K562 (cell line): ENCODE results near the gene PRKAG2. TPM values are rescaled to one million over a fixed set of nuclear protein-coding genes. Genes with fewer than 3 reads are reported as not detected.

ENCODE experiments used
- ATAC-seq: fragments of 200-7000 bp; cut with Tn5 transposase; 3 replicates; pipeline ENCODE4 v1.9.1; 2020; ENCODE audit warnings: moderate library complexity
- BruUV-seq: library from RNA; stranded (reverse); fragments of 400-500 nt; replicated peaks from 2 replicates; lab custom pipeline; 2021; lab: Mats Ljungman, UMichigan
- CTCF ChIA-PET: fragments of 300-600 bp; formaldehyde crosslinking; extraction: SDS; loops from one replicate; lab custom pipeline; 2021; ENCODE audit warnings: low intra/inter-chr PET ratio; lab: Yijun Ruan, JAX
- POLR2A ChIA-PET: fragments of 300-600, 350-650 bp; sonication (Branson Sonifier 250); formaldehyde crosslinking; extraction: SDS; loops from one replicate; lab custom pipeline; 2021; ENCODE audit warnings: antibody characterized with exemption, inconsistent platforms; lab: Yijun Ruan, JAX
- DNase-seq, 4 experiments: peaks; one replicate each; pipeline versions ENCODE4 v3.0.0 to v3.0.0-alpha.2; 2011 to 2018; ENCODE audit warnings: low spot score in 3 of 4, mixed read lengths in 3 of 4; ENCODE audit errors: extremely low read depth in 1 of 4
- FAIRE-seq: peaks from 2 replicates; lab custom pipeline; 2011; peaks lifted over from hg19 to GRCh38; lab: Jason Lieb, UNC
- H2AFZ ChIP-seq: 2 replicates; pipeline ENCODE4 v1.6.0; 2011; ENCODE audit warnings: low read depth, low read length, control low read depth, inconsistent platforms
- H3K27ac ChIP-seq: fragments of 200-600 bp; 3 replicates; pipeline ENCODE4 v1.8.0; 2011; ENCODE audit warnings: low read depth, mild to moderate bottlenecking, control low read depth, inconsistent platforms, low read length, moderate library complexity, mixed read lengths; ENCODE audit errors: extremely low read depth
- H3K27me3 ChIP-seq, 2 experiments: fragments of 300-600 bp in 1 of 2; 2 replicates in 1 of 2; 3 replicates in 1 of 2; pipeline versions ENCODE4 v1.6.0 to v1.8.0; 2011; ENCODE audit warnings: inconsistent platforms in 2 of 2, low read length in 2 of 2, mild to moderate bottlenecking in 1 of 2, mixed read lengths in 1 of 2, moderate library complexity in 1 of 2; ENCODE audit not compliant: control insufficient read depth in 2 of 2, insufficient read depth in 2 of 2
- H3K36me3 ChIP-seq: fragments of 300-600 bp; 3 replicates; pipeline ENCODE4 v1.8.0; 2011; ENCODE audit warnings: mild to moderate bottlenecking, low read length, inconsistent platforms; ENCODE audit not compliant: control insufficient read depth, insufficient read depth
- H3K4me1 ChIP-seq, 2 experiments: fragments of 200-600 bp in 1 of 2; replicated peaks in 1 of 2; 2 replicates in 1 of 2; 3 replicates in 1 of 2; pipeline versions ENCODE4 v1.5.1 to v1.8.0; 2011; ENCODE audit warnings: inconsistent platforms in 2 of 2, low read length in 2 of 2, mild to moderate bottlenecking in 1 of 2, mixed read lengths in 1 of 2, moderate library complexity in 1 of 2; ENCODE audit not compliant: control insufficient read depth in 2 of 2, insufficient read depth in 2 of 2
- H3K4me2 ChIP-seq: 2 replicates; pipeline ENCODE4 v1.6.1; 2011; ENCODE audit warnings: low read length, control low read depth, inconsistent platforms, mixed read lengths; ENCODE audit not compliant: insufficient read depth
- H3K4me3 ChIP-seq: fragments of 200-600 bp; sonication (generic), shearing (Covaris generic); 2 replicates; pipeline ENCODE4 v1.5.1; 2016; ENCODE audit warnings: control low read depth, inconsistent platforms
- H3K79me2 ChIP-seq: fragments of 200-600 bp; 3 replicates; pipeline ENCODE4 v1.8.0; 2011; ENCODE audit warnings: low read length, inconsistent platforms; ENCODE audit not compliant: control insufficient read depth, insufficient read depth
- H3K9ac ChIP-seq, 2 experiments: 2 replicates each; pipeline versions ENCODE4 v1.6.0 to v1.6.1; 2011; ENCODE audit warnings: low read depth in 2 of 2, low read length in 2 of 2, control low read depth in 1 of 2, inconsistent platforms in 1 of 2, mild to moderate bottlenecking in 1 of 2, mixed read lengths in 1 of 2; ENCODE audit not compliant: insufficient read depth in 1 of 2
- H3K9me1 ChIP-seq: one replicate; pipeline ENCODE4 v1.6.0; 2011; ENCODE audit warnings: inconsistent platforms, mild to moderate bottlenecking, low read length, moderate library complexity; ENCODE audit not compliant: control insufficient read depth, insufficient read depth
- H3K9me3 ChIP-seq: replicated peaks from 2 replicates; pipeline ENCODE4 v1.5.1; 2011; ENCODE audit warnings: low read depth, low read length, inconsistent platforms; ENCODE audit not compliant: control insufficient read depth, insufficient read depth
- H4K20me1 ChIP-seq: replicated peaks from 2 replicates; pipeline ENCODE4 v1.6.1; 2011; ENCODE audit warnings: low read length, inconsistent platforms, mixed read lengths; ENCODE audit not compliant: control insufficient read depth, insufficient read depth
- BACH1 ChIP-seq: fragments of 200-800 bp; sonication (Bioruptor generic); IDR thresholded peaks from 2 replicates; pipeline ENCODE4 v1.6.1; 2016; ENCODE audit warnings: missing genetic modification characterization, missing compliant biosample characterization
- BCL6 ChIP-seq: fragments of 250-450 bp; sonication (Bioruptor Pico); IDR thresholded peaks from 2 replicates; pipeline ENCODE4 v1.4.0; 2020
- ETS1 ChIP-seq: conservative IDR thresholded peaks from 2 replicates; pipeline ENCODE4 v1.6.1; 2011; ENCODE audit warnings: low read depth, mild to moderate bottlenecking, low read length; ENCODE audit not compliant: control insufficient read depth
- FIP1L1 ChIP-seq: fragments of 200-400 bp; formaldehyde crosslinking; IDR thresholded peaks from 2 replicates; pipeline ENCODE4 v1.6.1; 2018; ENCODE audit warnings: mild to moderate bottlenecking, low read depth, low read length; ENCODE audit not compliant: poor library complexity, severe bottlenecking
- FOS ChIP-seq: IDR thresholded peaks from 3 replicates; pipeline ENCODE4 v1.6.1; 2011; ENCODE audit not compliant: insufficient read length; ENCODE audit errors: extremely low read depth
- HDAC1 ChIP-seq, 2 experiments: fragments of 450-650 bp; IDR thresholded peaks; 2 replicates each; pipeline ENCODE4 v1.6.1; 2016 to 2017; ENCODE audit warnings: inconsistent platforms in 1 of 2, mild to moderate bottlenecking in 1 of 2, moderate library complexity in 1 of 2
- HMGN3 ChIP-seq: IDR thresholded peaks from 2 replicates; pipeline ENCODE4 v1.6.1; 2011; ENCODE audit warnings: borderline replicate concordance, low read depth, mild to moderate bottlenecking, mixed read lengths, low read length; ENCODE audit not compliant: insufficient read length; ENCODE audit errors: extremely low read depth
- KLF6 ChIP-seq: fragments of 250-450 bp; sonication (Bioruptor Pico); IDR thresholded peaks from 2 replicates; pipeline ENCODE4 v1.4.0; 2020; ENCODE audit warnings: mild to moderate bottlenecking, moderate library complexity, borderline replicate concordance
- NFE2L1 ChIP-seq: fragments of 450-650 bp; IDR thresholded peaks from 2 replicates; pipeline ENCODE4 v1.6.1; 2016; ENCODE audit warnings: missing genetic modification characterization, low read depth, mild to moderate bottlenecking, missing compliant biosample characterization, moderate library complexity, borderline replicate concordance
- PPARD ChIP-seq: fragments of 250-450 bp; sonication (Bioruptor Pico); IDR thresholded peaks from 2 replicates; pipeline ENCODE4 v1.8.0; 2022; ENCODE audit warnings: inconsistent platforms, mild to moderate bottlenecking, moderate library complexity
- PTTG1 ChIP-seq: fragments of 450-650 bp; IDR thresholded peaks from 2 replicates; pipeline ENCODE4 v1.6.1; 2016; ENCODE audit warnings: low read depth, mild to moderate bottlenecking, missing genetic modification characterization, missing compliant biosample characterization
- SMARCC2 ChIP-seq: fragments of 450-650 bp; IDR thresholded peaks from 2 replicates; pipeline ENCODE4 v1.6.1; 2017; ENCODE audit warnings: antibody characterized with exemption, moderate library complexity, mild to moderate bottlenecking, low read depth
- TEAD1 ChIP-seq, 2 experiments: fragments of 450-650 bp in 1 of 2; sonication (generic) in 1 of 2; formaldehyde crosslinking; IDR thresholded peaks; 2 replicates each; pipeline versions ENCODE4 v1.4.0 to v1.8.0; 2020 to 2022; ENCODE audit warnings: mild to moderate bottlenecking in 2 of 2, missing genetic modification reagents in 1 of 2
- XRCC4 ChIP-seq: IDR thresholded peaks from one replicate; pipeline ENCODE4 v1.6.1; 2011; ENCODE audit not compliant: insufficient read depth, insufficient read length; ENCODE audit errors: extremely low read depth
- ZNF12 ChIP-seq: sonication (generic); formaldehyde crosslinking; IDR thresholded peaks from 2 replicates; pipeline ENCODE4 v1.4.0; 2020; ENCODE audit warnings: mild to moderate bottlenecking, missing genetic modification reagents
- ZNF511 ChIP-seq: sonication (generic); formaldehyde crosslinking; IDR thresholded peaks from 2 replicates; pipeline ENCODE4 v1.8.0; 2022; ENCODE audit warnings: mild to moderate bottlenecking, missing genetic modification reagents
- WGBS: fragments of 100-300 bp; shearing (Covaris generic); methylation state at CpG from one replicate; pipeline ENCODE4 v1.1.6; 2016; ENCODE audit warnings: low coverage, mixed read lengths; ENCODE audit not compliant: insufficient coverage; ENCODE audit errors: missing lambda C conversion rate; 5-methylcytosine and 5-hydroxymethylcytosine counted together
- in situ Hi-C: fragments of 300-500 bp; cut with MboI; formaldehyde crosslinking; loops from 4 replicates; pipeline ENCODE4 v1.15.0; 2018; ENCODE audit warnings: inconsistent platforms, mixed read lengths
- intact Hi-C: fragments of 100-400 bp; cut with micrococcal nuclease; formaldehyde crosslinking; loops from 2 replicates; pipeline ENCODE4 v1.14.2; 2022
- polyA plus RNA-seq, 8 experiments: library from polyadenylated mRNA; depleted of rRNA in 4 of 8; stranded (reverse) in 5 of 8; unstranded in 3 of 8; fragments of >200 nt; fragmentation: Nextera tagmentation in 2 of 8; fragmentation: Illumina TruSeq in 1 of 8; extraction: Ambion mirVana in 2 of 8; extraction: Trizol in 1 of 8; gene quantifications; 2 replicates each; pipeline versions ENCODE4 v1.2.1 to v1.2.3, GENCODE V29; 2011 to 2014; ENCODE audit warnings: inconsistent platforms in 1 of 8, missing spikeins in 1 of 8
- total RNA-seq, 7 experiments: library from RNA; depleted of rRNA in 6 of 7; stranded (reverse); fragments of >200 nt in 6 of 7; fragmentation: Illumina TruSeq in 2 of 7; extraction: Trizol in 2 of 7; gene quantifications; 2 replicates each; pipeline versions ENCODE4 v1.2.1 to v1.2.3, GENCODE V29; 2011 to 2021; ENCODE audit warnings: low replicate concordance in 1 of 7

PRKAG2 gene
- total and polyA plus RNA-seq, 9 of the 15 experiments (the other 6 are each of a cell fraction or from before 2014, with no cell fraction given), result 0.99 to 5.6 (median 3.3) TPM

GRCh38 chr7:151836191-151836926, 40.6 kb downstream of the PRKAG2 start:
- no peaks in the 10 kb centered on the region for H3K9me3 ChIP-seq
- H2AFZ ChIP-seq, result no peak overlapping the region
- H3K27ac ChIP-seq, result no peak overlapping the region
- BruUV-seq, result no TSS peak
- H3K9ac ChIP-seq, result no peak overlapping the region
- ChIA-PET CTCF (no interaction called here), POLR2A (interaction anchor here (0.9 kb wide), 1 partner anchor 21 kb away, joined by 3 read pairs; no protein-coding TSS in a partner anchor)
- intact Hi-C loops (no loop called here), in situ Hi-C loops (no loop called here)
- H3K4me3 ChIP-seq, result no peak overlapping the region
- FAIRE-seq (no peak), ATAC-seq (no peak), DNase-seq (no peak)
- H3K9me1 ChIP-seq, result no peaks in the 10 kb centered on the region
- H4K20me1 ChIP-seq, result peaks cover 17% of the 10 kb centered on the region
- H3K79me2 ChIP-seq, result no peaks in the 10 kb centered on the region
- no peak overlapping the region for H3K4me2 ChIP-seq
- H3K36me3 ChIP-seq, result no peaks in the 10 kb centered on the region
- 1% methylated on average over 16 of the region's 16 CpGs for WGBS
- no peak for TF ChIP-seq TEAD1 (CRISPR knock-in tag; IDR thresholded peaks at IDR 0.05)
- no peak for TF ChIP-seq HDAC1 (IDR thresholded peaks at IDR 0.05)
- TF ChIP-seq FIP1L1, result no peak
- no peak for TF ChIP-seq BCL6 (CRISPR knock-in tag)
- no peak for TF ChIP-seq XRCC4
- TF ChIP-seq PTTG1 (tag), result no peak
- TF ChIP-seq NFE2L1, result no peak
- TF ChIP-seq BACH1 (tag), result no peak
- no peak for TF ChIP-seq ZNF511 (CRISPR knock-in tag)
- no peak for TF ChIP-seq KLF6
- TF ChIP-seq FOS, result no peak
- TF ChIP-seq SMARCC2, result no peak
- TF ChIP-seq HMGN3, result no peak
- TF ChIP-seq ETS1, result no peak
- no peak for TF ChIP-seq PPARD
- TF ChIP-seq ZNF12 (CRISPR knock-in tag), result no peak
- peaks cover 0 to 2% of the 10 kb centered on the region in 2 experiments; a peak in 1 of 5 replicates for H3K4me1 ChIP-seq
- peaks cover 70 to 93% of the 10 kb centered on the region in 2 experiments for H3K27me3 ChIP-seq
